Activated CD4-positive, alpha-beta T cell treated with anti-CD3 and anti-CD28 coated beads for 36 hours (primary cell): ENCODE results near the gene GABRG3. TPM values are rescaled to one million over a fixed set of nuclear protein-coding genes. Genes with fewer than 3 reads are reported as not detected.

ENCODE experiments used
- ATAC-seq: fragments of 200-7000 bp; cut with Tn5 transposase; one replicate; pipeline ENCODE4 v1.10.0; 2021; ENCODE audit warnings: mild to moderate bottlenecking, moderate library complexity
- CTCF ChIA-PET: fragments of 350-600 bp; sonication (Branson Sonifier 250); formaldehyde crosslinking; loops from one replicate; lab custom pipeline; 2021; ENCODE audit warnings: antibody characterized with exemption; lab: Charles Lee
- POLR2A ChIA-PET: fragments of 350-600 bp; sonication (Branson Sonifier 250); formaldehyde crosslinking; loops from one replicate; lab custom pipeline; 2021; ENCODE audit warnings: antibody characterized with exemption, inconsistent platforms; lab: Charles Lee
- DNase-seq: peaks from one replicate; pipeline ENCODE4 v3.0.0-alpha.2; 2020
- H3K27ac Mint-ChIP-seq: one replicate; pipeline ENCODE4 v1.8.0; 2021; ENCODE audit warnings: mixed read lengths
- H3K27me3 Mint-ChIP-seq: one replicate; pipeline ENCODE4 v1.8.0; 2021; ENCODE audit warnings: mixed read lengths
- H3K36me3 Mint-ChIP-seq: one replicate; pipeline ENCODE4 v1.8.0; 2021; ENCODE audit warnings: low read depth, mixed read lengths
- H3K4me1 Mint-ChIP-seq: one replicate; pipeline ENCODE4 v1.8.0; 2021; ENCODE audit warnings: mixed read lengths
- H3K4me3 Mint-ChIP-seq: one replicate; pipeline ENCODE4 v1.8.0; 2021; ENCODE audit warnings: mild to moderate bottlenecking, moderate library complexity, mixed read lengths
- H3K9me3 Mint-ChIP-seq: one replicate; pipeline ENCODE4 v1.8.0; 2021; ENCODE audit warnings: low read depth, mixed read lengths
- intact Hi-C, 2 experiments: fragments of 100-400 bp; cut with DNase I in 1 of 2; cut with micrococcal nuclease in 1 of 2; formaldehyde crosslinking; loops; one replicate each; pipeline versions ENCODE4 v1.14.2 to v1.15.1; 2022 to 2024; cut with DNase I, micrococcal nuclease
- total RNA-seq, 2 experiments: library from RNA; stranded (reverse); gene quantifications; one replicate each; pipeline ENCODE4 v1.2.3, GENCODE V29; 2021

GABRG3 gene
- total RNA-seq, 2 experiments from 2014 or later: not detected

- ATAC-seq: no peak
- Mint-ChIP-seq H3K27ac (no peak overlapping the region), H3K4me1 (no peaks in the 10 kb centered on the region), H3K4me3 (no peak overlapping the region), H3K36me3 (no peaks in the 10 kb centered on the region), H3K9me3 (peaks cover 6% of the 10 kb centered on the region), H3K27me3 (no peaks in the 10 kb centered on the region)
- CTCF ChIA-PET: no interaction called here
- POLR2A ChIA-PET: no interaction called here
- intact Hi-C loops: loop anchor here in 1 of 2 experiments (10.0 kb wide), 1 partner anchor 65 kb away; no protein-coding TSS in a partner anchor
- no peak for DNase-seq
Observed at GRCh38 chr15:27119695-27120266, 148.8 kb downstream of the GABRG3 start.

GRCh38 chr15:27121672-27122071, 150.7 kb downstream of the GABRG3 start:
- POLR2A ChIA-PET: no interaction called here
- CTCF ChIA-PET: no interaction called here
- Mint-ChIP-seq H3K27ac (no peak overlapping the region), H3K4me3 (no peak overlapping the region), H3K9me3 (peaks cover 6% of the 10 kb centered on the region), H3K36me3 (no peaks in the 10 kb centered on the region), H3K27me3 (no peaks in the 10 kb centered on the region), H3K4me1 (no peaks in the 10 kb centered on the region)
- intact Hi-C loops: no loop called here
- no peak for ATAC-seq
- DNase-seq: no peak

GRCh38 chr15:27123291-27123690, 152.3 kb downstream of the GABRG3 start:
- intact Hi-C loops: no loop called here
- DNase-seq (no peak), ATAC-seq (no peak)
- H3K36me3 Mint-ChIP-seq: no peaks in the 10 kb centered on the region
- peaks cover 2% of the 10 kb centered on the region for H3K9me3 Mint-ChIP-seq
- no peaks in the 10 kb centered on the region for H3K4me1 Mint-ChIP-seq
- POLR2A ChIA-PET: no interaction called here
- no peak overlapping the region for H3K4me3 Mint-ChIP-seq
- CTCF ChIA-PET: no interaction called here
- H3K27ac Mint-ChIP-seq: no peak overlapping the region
- H3K27me3 Mint-ChIP-seq: no peaks in the 10 kb centered on the region

- no peak for DNase-seq
- intact Hi-C loops: no loop called here
- H3K36me3 Mint-ChIP-seq: no peaks in the 10 kb centered on the region
- no peak overlapping the region for H3K4me3 Mint-ChIP-seq
- CTCF ChIA-PET: no interaction called here
- H3K27me3 Mint-ChIP-seq: no peaks in the 10 kb centered on the region
- no peaks in the 10 kb centered on the region for H3K4me1 Mint-ChIP-seq
- H3K27ac Mint-ChIP-seq: no peak overlapping the region
- POLR2A ChIA-PET: no interaction called here
- no peak for ATAC-seq
- H3K9me3 Mint-ChIP-seq: peaks cover 2% of the 10 kb centered on the region
Observed at GRCh38 chr15:27123808-27124207, 152.8 kb downstream of the GABRG3 start.

- intact Hi-C loops: no loop called here
- Mint-ChIP-seq H3K27ac (no peak overlapping the region), H3K4me3 (no peak overlapping the region), H3K9me3 (peaks cover 2% of the 10 kb centered on the region), H3K36me3 (no peaks in the 10 kb centered on the region), H3K4me1 (no peaks in the 10 kb centered on the region), H3K27me3 (no peaks in the 10 kb centered on the region)
- DNase-seq (no peak), ATAC-seq (no peak)
- ChIA-PET POLR2A (no interaction called here), CTCF (no interaction called here)
Observed at GRCh38 chr15:27124287-27124871, 153.4 kb downstream of the GABRG3 start.

GRCh38 chr15:27125185-27125584, 154.2 kb downstream of the GABRG3 start:
- Mint-ChIP-seq H3K27me3 (no peaks in the 10 kb centered on the region), H3K9me3 (peaks cover 2% of the 10 kb centered on the region), H3K4me3 (no peak overlapping the region), H3K27ac (no peak overlapping the region), H3K4me1 (no peaks in the 10 kb centered on the region), H3K36me3 (no peaks in the 10 kb centered on the region)
- POLR2A ChIA-PET: no interaction called here
- CTCF ChIA-PET: no interaction called here
- intact Hi-C loops: no loop called here
- ATAC-seq: no peak
- no peak for DNase-seq

- Mint-ChIP-seq H3K36me3 (no peaks in the 10 kb centered on the region), H3K27me3 (no peaks in the 10 kb centered on the region), H3K27ac (no peak overlapping the region), H3K4me1 (no peaks in the 10 kb centered on the region), H3K4me3 (no peak overlapping the region), H3K9me3 (no peaks in the 10 kb centered on the region)
- ATAC-seq (no peak), DNase-seq (no peak)
- CTCF ChIA-PET: no interaction called here
- intact Hi-C loops: no loop called here
- POLR2A ChIA-PET: no interaction called here
Observed at GRCh38 chr15:27126449-27126848, 155.5 kb downstream of the GABRG3 start.

GRCh38 chr15:27127815-27128570, 157.0 kb downstream of the GABRG3 start:
- Mint-ChIP-seq H3K4me3 (no peak overlapping the region), H3K9me3 (no peaks in the 10 kb centered on the region), H3K27ac (no peak overlapping the region), H3K36me3 (no peaks in the 10 kb centered on the region), H3K27me3 (no peaks in the 10 kb centered on the region), H3K4me1 (no peaks in the 10 kb centered on the region)
- no peak for ATAC-seq
- intact Hi-C loops: no loop called here
- POLR2A ChIA-PET: no interaction called here
- no peak for DNase-seq
- CTCF ChIA-PET: no interaction called here

GRCh38 chr15:27133249-27133648, 162.3 kb downstream of the GABRG3 start:
- Mint-ChIP-seq H3K4me1 (no peaks in the 10 kb centered on the region), H3K27ac (no peak overlapping the region)
- POLR2A ChIA-PET: no interaction called here

GRCh38 chr15:27134481-27134880, 163.5 kb downstream of the GABRG3 start:
- ChIA-PET CTCF (no interaction called here), POLR2A (no interaction called here)
- intact Hi-C loops: no loop called here
- H3K27ac Mint-ChIP-seq: no peak overlapping the region
- H3K27me3 Mint-ChIP-seq: no peaks in the 10 kb centered on the region
- H3K4me1 Mint-ChIP-seq: no peaks in the 10 kb centered on the region
- DNase-seq (no peak), ATAC-seq (no peak)
- no peaks in the 10 kb centered on the region for H3K36me3 Mint-ChIP-seq
- no peak overlapping the region for H3K4me3 Mint-ChIP-seq
- H3K9me3 Mint-ChIP-seq: peaks cover 6% of the 10 kb centered on the region

More at GRCh38 chr15:27133249-27133648, 162.3 kb downstream of the GABRG3 start:
- CTCF ChIA-PET: no interaction called here
- Mint-ChIP-seq H3K36me3 (no peaks in the 10 kb centered on the region), H3K27me3 (no peaks in the 10 kb centered on the region), H3K9me3 (peaks cover 3% of the 10 kb centered on the region), H3K4me3 (no peak overlapping the region)
- no peak for DNase-seq
- intact Hi-C loops: no loop called here
- no peak for ATAC-seq

- DNase-seq (no peak), ATAC-seq (no peak)
- no peaks in the 10 kb centered on the region for H3K4me1 Mint-ChIP-seq
- H3K27me3 Mint-ChIP-seq: no peaks in the 10 kb centered on the region
- no peak overlapping the region for H3K27ac Mint-ChIP-seq
- intact Hi-C loops: no loop called here
- POLR2A ChIA-PET: no interaction called here
- peaks cover 6% of the 10 kb centered on the region for H3K9me3 Mint-ChIP-seq
- CTCF ChIA-PET: no interaction called here
- no peak overlapping the region for H3K4me3 Mint-ChIP-seq
- H3K36me3 Mint-ChIP-seq: no peaks in the 10 kb centered on the region
Observed at GRCh38 chr15:27135151-27135550, 164.2 kb downstream of the GABRG3 start.

GRCh38 chr15:27137127-27137526, 166.1 kb downstream of the GABRG3 start:
- Mint-ChIP-seq H3K27me3 (peaks cover under 1% of the 10 kb centered on the region), H3K4me1 (no peaks in the 10 kb centered on the region), H3K27ac (no peak overlapping the region), H3K9me3 (peaks cover 7% of the 10 kb centered on the region), H3K36me3 (no peaks in the 10 kb centered on the region), H3K4me3 (no peak overlapping the region)
- no peak for ATAC-seq
- POLR2A ChIA-PET: no interaction called here
- CTCF ChIA-PET: no interaction called here
- no peak for DNase-seq
- intact Hi-C loops: no loop called here
